Nucleus accumbens (tissue), 56 donors: ENCODE results near the gene OR10A3.
"Not testable (repeated sequence)": the region's sequence is repeated elsewhere in the genome, so short reads cannot be mapped to it uniquely, and the experiment has no call there.

ENCODE experiments used
- DNase-seq, 56 donors: peaks; one replicate each; lab custom pipeline; 2025; lab: John Stamatoyannopoulos, UW

Gene OR10A3, protein sequence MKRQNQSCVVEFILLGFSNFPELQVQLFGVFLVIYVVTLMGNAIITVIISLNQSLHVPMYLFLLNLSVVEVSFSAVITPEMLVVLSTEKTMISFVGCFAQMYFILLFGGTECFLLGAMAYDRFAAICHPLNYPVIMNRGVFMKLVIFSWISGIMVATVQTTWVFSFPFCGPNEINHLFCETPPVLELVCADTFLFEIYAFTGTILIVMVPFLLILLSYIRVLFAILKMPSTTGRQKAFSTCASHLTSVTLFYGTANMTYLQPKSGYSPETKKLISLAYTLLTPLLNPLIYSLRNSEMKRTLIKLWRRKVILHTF

DNA sequence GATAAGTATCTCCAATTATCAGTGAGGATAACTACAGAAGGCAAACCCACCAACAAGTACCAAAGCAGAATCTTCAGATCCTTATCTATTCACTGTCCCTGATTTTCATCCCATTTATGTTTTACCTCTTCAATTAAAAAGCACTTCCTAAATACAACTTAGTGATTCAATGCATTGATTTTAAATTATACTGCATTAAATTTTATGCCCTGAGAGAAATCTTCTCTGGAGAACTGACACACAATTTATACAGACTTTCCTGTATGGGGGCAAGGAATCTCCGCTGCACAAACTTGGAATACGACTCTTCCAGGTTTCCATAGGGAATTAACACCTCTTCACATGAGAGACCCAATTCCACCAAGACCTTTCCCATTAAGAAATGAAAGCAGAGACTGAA lies at the start of gene OR10A3:
TSS of gene OR10A3 (minus strand) at position 101 of the 400 bp plus-strand sequence. CDS start 2,188 bp downstream, outside the sequence.
- no peak for DNase-seq

DNA sequence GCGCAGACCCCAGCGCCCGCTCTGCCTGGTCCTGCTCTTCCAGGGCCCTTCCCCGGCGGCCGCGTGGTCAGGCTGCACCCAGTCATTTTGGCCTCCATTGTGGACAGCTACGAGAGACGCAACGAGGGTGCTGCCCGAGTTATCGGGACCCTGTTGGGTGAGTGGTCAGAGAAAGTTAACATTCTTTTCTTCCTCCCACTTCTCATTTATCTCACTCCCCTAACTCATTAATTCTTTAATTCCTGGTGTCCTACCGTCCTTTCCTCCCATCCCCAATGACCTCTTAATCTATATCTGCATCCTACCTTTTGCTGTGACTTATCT lies 46.0 kb upstream of the OR10A3 start:
- DNase-seq = not testable (repeated sequence)

DNA sequence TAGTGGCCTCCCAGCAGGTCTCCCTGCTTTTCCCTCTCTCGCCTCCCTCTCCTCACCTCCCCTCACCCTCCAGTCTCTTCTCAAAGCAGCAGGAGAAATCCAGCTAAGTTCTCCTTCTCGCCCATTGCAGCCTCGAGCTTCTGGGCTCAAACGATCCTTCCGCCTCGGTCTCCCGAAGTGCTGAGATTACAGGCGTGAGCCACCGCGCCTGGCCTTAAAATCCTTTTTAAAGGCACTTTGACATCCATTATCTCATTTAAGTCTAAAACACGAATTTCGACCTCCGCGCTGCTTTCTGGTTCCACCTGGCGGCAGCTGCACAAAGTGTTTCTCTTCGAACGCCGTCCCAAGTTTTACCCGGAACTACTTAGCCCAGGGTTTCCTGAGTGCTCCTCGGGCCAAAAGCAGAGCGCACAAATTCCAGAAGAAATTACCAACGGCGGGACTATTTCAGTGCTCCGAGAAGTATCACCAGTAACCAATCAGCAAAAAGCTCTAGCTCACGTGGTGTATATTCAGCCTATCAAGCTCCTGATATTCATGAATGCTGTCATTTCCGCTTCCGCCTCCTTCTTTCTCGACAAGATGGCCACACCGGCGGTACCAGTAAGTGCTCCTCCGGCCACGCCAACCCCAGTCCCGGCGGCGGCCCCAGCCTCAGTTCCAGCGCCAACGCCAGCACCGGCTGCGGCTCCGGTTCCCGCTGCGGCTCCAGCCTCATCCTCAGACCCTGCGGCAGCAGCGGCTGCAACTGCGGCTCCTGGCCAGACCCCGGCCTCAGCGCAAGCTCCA lies 45.5 kb upstream of the OR10A3 start, which contains the start of gene EIF3F:
TSS of gene EIF3F (plus strand) at position 570 of the 792 bp plus-strand sequence. CDS start at position 586, 16 bp downstream.
- peak; percentile 52 to 98 (median 91) for DNase-seq

DNA sequence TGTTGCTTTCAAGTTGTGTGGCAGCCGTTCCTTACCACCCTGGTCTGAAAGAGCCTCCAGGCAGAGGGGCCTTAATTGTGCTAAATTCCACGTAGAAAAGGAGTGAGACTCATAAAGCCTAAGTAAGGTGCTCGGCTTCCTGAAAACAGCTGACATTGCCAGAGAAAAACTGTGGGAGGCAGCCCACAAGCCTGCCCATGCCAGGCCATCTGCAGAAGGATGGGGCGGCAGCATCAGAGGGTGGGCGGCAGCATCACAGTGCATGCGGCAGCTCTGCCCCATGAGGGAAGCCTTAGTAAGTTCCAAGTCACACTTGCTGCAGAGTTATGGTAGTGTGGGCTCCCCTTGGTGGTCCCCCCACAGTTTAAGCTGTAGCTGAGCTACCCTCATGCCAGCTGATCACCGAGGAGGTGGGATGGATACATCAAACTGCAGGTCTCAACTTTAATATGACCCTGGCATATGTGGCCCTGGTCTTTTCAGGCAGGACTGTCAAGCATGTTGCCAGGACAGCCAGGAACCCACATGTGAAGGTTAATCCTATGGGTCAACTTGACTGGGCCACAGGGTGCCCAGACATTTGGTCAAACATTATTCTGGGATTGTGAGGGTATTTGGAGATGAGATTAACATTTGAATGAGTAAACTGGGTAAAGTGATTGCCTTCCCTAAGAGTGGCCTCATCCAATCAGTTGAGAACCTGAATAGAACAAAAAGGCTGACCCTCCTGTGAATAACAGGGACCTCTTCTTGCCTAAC lies 42.5 kb upstream of the OR10A3 start:
- DNase-seq = no peak

DNA sequence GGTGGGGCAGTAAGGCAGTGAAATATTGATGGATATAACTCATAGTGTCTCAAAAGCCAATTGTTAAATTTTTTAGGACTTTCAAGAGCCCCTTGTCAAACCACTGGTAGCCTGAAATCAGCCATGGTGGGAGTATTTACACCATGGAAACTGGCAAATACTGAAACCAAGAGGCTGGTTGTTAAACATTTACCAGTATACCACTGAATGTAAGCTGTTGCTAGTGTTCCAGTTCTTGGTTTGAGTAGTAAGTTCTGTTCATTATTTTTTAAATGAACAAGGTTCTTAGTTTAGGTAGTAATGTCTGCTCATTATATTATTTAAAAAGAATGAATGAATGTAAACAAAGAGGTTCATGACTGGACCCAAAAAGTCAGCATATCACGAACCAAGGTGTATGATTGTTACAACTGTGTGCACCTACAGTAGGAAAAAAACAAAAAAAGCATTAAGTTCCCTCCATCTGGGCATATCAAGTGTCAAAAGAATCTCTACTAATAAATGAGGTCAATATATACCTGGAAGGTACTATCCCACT lies 41.1 kb upstream of the OR10A3 start:
- no peak for DNase-seq

DNA sequence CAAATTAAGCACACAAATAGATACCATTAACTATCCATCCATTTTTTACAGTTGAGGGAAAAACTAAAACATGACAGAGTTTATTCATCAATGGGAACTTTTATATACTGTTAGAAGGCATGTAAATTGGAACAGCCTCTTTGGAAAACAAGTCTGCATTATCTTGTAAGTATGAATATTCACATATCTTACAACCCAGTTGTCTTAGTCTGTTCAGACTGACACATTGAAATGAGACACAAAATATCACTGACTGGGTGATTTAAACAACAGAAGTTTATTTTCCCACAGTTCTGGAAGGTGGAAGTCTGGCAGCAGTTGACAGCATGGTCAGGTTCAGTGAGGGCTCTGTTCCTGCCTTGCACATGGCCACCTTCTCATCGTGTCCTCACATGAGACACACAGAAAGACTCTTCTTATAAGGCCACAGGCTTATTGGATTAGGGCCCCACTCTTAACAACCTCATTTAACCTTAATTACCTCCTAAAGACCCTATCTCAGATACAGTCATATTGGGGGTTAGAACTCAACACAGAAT lies 40.2 kb upstream of the OR10A3 start:
- no peak for DNase-seq

DNA sequence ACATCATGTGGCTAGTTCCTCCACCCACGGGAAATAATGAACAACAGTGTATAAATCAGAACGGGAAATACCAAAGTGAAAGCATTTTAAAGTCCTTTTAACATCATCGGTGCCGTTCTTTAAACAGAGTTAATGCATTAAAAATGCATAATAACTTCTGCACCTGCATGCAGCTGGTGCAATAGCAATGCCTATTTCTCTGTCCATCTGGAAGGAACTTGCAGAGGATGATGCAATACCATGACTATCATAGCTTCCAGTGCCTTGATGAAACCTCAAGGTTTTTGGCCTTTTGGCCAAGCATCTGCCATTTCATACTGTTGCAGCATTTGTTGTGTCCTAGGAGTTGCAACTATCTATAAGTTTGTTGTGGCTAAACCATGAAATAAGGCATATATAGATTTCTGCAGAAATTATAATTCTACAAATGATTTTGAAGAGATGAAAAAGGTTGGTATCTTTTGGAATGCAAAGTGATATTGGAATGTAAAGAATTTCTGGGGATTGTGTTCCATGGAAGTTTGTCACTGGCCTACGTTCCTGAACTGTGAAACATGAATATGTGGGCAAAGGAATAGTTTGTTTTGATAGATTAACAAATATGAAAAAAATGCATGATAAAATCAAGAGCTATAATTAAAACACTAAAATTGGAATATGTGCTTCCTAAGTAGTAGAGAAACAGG lies 35.9 kb upstream of the OR10A3 start:
- DNase-seq = no peak

DNA sequence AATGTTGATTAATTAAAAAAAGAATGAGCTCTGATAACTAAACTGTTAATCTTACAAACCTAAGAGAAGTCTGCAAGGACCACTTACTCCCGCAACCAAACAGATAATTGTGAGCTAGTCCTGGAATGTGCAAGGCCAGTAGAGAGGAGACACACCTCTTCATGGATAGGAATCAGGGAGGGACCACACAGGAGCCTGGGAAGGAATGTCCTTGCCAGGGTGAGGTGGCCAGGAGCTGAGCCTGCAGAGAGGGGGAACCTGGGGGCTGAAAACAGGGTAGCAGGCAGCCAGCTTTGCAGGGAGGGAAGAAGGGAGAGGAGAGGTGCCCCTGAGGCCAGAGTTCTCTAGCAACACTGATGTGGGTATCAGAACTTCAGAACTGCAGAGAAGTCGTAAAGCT lies 33.2 kb upstream of the OR10A3 start:
- DNase-seq = no peak

DNA sequence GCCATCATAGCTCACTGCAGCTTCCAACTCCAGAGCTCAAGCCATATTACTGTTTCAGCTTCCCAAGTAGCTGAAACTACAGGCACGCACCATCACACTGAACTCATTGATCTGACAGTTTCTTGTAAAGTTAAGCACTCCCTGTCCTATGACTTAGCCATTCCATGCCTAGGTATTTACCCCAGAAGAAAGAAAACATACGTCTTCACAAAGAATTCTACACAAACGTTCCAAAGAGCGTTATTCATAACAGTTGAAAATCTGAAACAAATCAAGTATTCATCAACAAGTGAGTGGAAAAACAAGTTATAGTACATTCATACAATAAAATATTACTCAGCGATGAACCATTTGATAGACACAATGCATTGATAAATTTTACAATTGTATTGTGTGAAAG lies 31.5 kb upstream of the OR10A3 start:
- no peak for DNase-seq

DNA sequence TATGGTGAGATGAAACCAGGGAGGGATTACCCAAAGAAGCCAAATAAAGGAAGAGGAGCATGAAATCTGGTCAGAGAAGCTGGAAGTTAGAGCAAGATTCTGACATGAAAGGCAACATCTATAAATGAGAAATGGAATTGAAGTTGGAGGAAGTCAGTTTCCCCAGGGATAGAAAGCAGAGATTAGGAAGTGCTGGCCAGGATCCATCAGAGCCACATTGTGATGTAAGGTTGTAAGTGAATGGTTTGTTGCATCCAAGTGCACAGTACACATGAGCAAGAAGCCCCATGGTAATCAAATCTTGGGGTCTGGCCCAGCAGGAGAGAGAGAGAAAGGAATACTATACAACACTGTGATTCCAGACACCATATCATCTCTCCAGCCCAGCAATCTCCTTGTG lies 30.3 kb upstream of the OR10A3 start:
- no peak for DNase-seq

DNA sequence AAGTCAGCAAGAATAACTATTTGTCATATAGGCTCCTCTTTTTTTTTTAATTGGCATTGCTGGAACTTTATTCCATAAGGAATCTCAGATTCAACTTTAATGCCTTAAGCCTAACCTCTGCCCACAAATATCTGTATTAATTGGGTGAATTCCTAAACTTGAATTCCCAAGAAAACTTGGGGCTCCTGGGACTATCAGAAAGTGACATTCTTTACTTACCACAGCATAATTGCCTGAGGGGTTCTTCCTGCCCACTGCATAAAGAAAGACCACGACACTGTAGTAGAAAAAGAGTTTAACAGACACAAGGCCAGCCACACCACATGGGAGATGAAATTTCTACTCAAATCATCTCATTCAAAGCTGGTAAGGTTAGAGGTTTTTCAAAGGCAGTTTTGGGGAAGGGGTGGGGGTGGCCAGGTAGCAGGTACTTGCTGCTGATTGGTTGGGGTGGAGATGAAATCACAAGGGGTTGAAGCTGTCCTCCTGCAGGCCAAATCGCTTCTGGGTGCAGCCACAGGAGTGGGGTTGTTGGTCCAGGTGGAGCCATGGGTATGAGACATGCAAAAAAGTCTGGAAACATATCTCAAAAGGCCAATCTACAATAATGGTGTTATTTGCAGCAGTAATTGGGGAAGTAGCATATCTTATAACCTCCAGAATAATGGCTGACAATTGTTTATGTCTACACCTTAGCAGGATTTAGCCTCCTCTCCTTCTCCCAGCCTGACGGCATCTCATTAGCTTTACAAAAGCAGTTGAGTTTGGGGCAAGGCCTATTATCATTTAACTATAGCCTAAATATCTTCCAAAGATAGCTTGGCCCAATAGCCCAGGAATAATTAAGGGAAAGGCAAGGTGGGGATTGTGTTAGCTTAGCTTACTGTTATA lies 28.5 kb upstream of the OR10A3 start:
- no peak for DNase-seq

DNA sequence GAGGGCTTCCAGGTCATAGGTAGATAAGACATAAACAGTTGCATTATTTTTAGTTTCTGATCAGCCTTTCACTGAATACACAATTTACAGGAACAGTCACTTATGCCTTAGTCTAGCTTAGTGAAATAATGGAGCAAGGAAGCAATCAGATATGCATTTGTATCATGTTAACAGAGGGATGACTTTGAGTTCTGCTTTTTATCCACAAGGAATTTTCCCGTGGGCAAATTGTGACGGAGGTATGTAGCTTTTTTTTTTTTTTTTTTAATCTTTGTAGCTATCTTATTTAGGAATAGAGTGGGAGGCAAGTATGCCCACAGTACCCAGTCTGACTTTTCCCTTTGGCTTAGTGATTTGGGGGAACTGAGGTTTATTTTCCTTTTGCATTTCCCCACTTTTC lies 27.2 kb upstream of the OR10A3 start:
- DNase-seq = no peak

DNA sequence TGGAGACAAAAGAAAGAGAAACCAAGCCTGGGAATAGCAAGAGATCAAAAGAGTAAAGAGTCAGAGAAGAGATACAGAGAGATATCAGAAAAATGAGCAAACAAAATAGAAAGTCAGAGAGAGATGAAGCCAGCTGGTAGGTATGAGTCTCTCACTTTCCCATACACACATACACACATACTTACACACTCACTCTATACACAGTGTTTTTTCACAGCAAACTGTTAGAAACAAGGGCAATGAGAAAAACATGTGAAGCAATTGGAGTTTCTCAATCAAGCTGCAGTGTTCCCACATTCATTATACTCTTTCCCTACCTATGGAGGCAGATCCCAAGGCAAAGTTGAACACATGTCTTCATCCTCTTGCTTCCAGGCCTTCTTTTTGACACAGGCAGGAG lies 26.3 kb upstream of the OR10A3 start:
- DNase-seq = no peak

DNA sequence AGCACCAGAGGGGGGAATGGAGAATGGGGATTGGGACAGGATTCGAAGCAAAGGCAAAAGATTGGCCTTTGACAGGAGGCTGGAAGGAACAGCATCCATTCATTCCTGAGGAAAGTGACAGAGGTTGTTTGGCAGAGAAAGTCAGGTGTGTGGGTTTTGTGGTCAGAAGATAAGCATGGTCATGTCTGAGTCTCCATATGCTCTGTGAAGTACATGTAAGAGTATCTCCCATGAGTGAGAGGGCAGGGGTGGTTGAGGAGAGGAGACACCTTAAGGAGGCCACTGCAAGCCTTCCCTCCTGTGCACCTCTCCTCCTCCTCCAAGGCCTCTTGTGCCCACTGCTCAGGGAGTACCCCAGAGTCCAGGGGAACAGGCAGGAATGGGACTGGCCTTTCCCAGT lies 25.6 kb upstream of the OR10A3 start:
- DNase-seq = no peak

DNA sequence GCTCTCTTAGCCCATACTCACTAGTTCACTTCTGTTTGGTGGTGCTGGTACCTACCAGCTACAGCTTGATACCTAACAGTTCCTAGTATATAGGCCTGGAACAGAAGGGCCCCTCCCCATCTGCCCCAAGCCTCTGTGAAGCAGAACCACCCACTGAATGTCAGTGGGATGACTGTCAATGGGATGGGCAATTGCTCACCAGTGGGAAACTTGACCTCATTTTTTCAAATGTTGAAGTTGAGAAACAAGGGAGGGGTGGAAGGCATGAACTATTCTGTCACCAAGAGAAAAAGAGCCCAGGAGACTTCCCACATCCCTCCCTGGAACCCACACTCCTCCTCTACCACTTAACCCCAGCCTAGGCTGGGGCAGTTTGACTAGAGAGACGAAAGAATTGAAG lies 23.9 kb upstream of the OR10A3 start, which contains the start of gene NLRP10:
TSS of gene NLRP10 (minus strand) at position 62 of the 400 bp plus-strand sequence. CDS start 1,952 bp downstream, outside the sequence.
- no peak for DNase-seq

DNA sequence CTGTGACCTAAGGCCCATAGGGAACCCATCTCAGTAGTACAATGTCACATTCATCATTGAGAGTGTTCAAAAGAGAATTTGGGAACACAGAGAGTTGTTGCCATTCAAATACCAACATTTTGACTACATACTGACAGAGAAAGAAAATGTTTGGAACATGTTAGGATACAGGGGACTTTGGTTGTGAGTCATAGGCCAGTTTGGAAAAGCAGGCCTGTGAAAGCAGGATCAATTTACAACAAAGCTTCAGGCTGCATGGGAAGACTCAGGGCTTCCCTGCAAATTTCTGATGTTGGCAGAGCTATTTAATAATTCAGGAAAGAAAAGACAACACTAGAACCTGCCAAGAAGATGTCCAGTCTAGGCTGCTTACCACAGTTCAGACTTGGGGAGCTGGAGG lies 23.4 kb upstream of the OR10A3 start:
- DNase-seq = no peak

DNA sequence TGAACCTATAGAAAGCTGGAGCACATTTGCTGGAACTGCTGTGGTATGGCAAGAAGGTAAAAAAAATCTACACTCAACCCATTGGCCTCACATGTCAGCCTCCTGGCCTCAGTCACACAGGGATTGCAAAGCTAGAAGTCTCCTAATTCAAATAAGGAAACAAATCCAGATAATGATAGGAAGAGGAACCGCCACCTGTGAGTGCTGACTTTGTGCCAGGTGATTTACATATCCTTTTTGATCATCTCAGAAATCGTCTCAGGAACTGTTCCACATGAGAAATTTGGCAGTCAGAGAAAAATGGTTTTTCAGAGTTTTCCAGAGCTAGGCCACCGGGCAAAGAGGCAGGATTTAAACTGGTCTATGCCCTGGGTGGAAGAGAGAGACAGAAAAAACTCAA lies 22.8 kb upstream of the OR10A3 start:
- DNase-seq = no peak

DNA sequence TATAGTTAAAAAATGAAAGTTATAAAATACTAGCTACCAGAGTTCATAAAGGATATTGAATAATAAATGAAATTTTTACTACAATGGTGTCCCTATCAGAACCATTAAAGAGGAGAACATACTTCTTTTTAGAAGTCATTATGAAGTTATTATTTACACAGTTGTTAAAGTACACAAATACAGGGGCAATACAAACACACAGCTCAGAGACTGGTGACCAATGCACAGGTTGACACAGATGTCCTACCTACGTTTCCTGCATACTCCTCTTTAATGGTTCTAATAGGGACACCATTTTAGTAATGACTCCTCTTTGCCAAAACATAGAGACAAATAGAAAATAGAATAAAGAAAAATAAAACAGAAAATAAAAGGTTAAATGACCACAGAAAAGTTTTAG lies 13.7 kb upstream of the OR10A3 start:
- DNase-seq = no peak

DNA sequence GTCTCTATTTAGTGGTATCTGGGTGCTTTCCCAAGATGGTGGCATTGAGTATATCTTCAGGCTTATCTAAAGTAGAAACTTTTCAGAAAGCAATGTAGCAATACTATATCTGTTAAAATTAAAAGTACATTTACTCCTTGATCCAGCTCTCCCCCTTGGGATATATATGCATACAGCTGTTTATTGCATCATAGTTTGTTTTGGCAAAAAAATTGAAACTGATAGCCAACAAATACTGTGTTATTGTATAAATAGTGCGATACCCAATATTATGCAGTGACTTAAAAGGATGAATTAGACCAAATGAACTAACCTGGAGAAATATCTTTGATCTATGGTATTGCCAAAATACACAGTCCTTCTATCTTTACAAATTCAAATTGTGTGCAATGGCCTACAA lies 8.4 kb upstream of the OR10A3 start:
- DNase-seq = no peak
